Naive thymus-derived CD8-positive, alpha-beta T cell (primary cell): ENCODE results near the gene FOXN4. TPM values are rescaled to one million over a fixed set of nuclear protein-coding genes. Genes with fewer than 3 reads are reported as not detected.

Source experiments
- ATAC-seq, 2 donors: fragments of 150-1000 bp; cut with Tn5 transposase in 1 of 2; sonication (Bioruptor Pico), chemical (Tn5 transposase) in 1 of 2; 1 replicate in 1 of 2; 2 replicates in 1 of 2; pipeline ENCODE4 v1.10.0; 2021; ENCODE audit warnings: mild to moderate bottlenecking in 2 of 2, moderate library complexity in 2 of 2
- POLR2A ChIA-PET: fragments of 350-600 bp; sonication (Branson Sonifier 250); formaldehyde crosslinking; loops from one replicate; lab custom pipeline; 2021; ENCODE audit warnings: antibody characterized with exemption; lab: Charles Lee
- DNase-seq, 10 donors: peaks; one replicate each; pipeline versions ENCODE4 v3.0.0 to v3.0.0-alpha.2; 2020 to 2022
- H3K27ac Mint-ChIP-seq, 10 donors: one replicate each; pipeline ENCODE4 v1.8.0; 2020 to 2022; ENCODE audit warnings: mild to moderate bottlenecking in 10 of 10, mixed read lengths in 10 of 10, moderate library complexity in 4 of 10, inconsistent platforms in 1 of 10
- H3K27me3 Mint-ChIP-seq, 5 donors: one replicate each; pipeline ENCODE4 v1.8.0; 2021 to 2022; ENCODE audit warnings: mixed read lengths in 5 of 5
- H3K36me3 Mint-ChIP-seq, 3 donors: one replicate each; pipeline ENCODE4 v1.8.0; 2020 to 2022; ENCODE audit warnings: mixed read lengths in 3 of 3, mild to moderate bottlenecking in 2 of 3, inconsistent platforms in 1 of 3
- H3K4me1 Mint-ChIP-seq, 4 donors: one replicate each; pipeline ENCODE4 v1.8.0; 2021 to 2022; ENCODE audit warnings: mixed read lengths in 4 of 4
- H3K4me3 Mint-ChIP-seq, 10 donors: one replicate each; pipeline ENCODE4 v1.8.0; 2020 to 2022; ENCODE audit warnings: mild to moderate bottlenecking in 10 of 10, mixed read lengths in 10 of 10, moderate library complexity in 6 of 10, inconsistent platforms in 1 of 10
- H3K9me3 Mint-ChIP-seq, 9 donors: one replicate each; pipeline ENCODE4 v1.8.0; 2020 to 2022; ENCODE audit warnings: mixed read lengths in 9 of 9, mild to moderate bottlenecking in 3 of 9, inconsistent platforms in 1 of 9, moderate library complexity in 1 of 9
- polyA plus RNA-seq, 3 donors: library from polyadenylated mRNA; unstranded; fragments of 300-500 nt; fragmentation: Illumina TruSeq; gene quantifications; one replicate each; pipeline ENCODE4 v1.2.3, GENCODE V29; 2021
- total RNA-seq, 8 experiments: library from RNA in 2 of 8; stranded (reverse) in 2 of 8; gene quantifications; one replicate each; pipeline ENCODE4 v1.2.3 and lab custom pipeline; 2021 to 2026

The FOXN4 gene
- total and polyA plus RNA-seq, 5 experiments from 2014 or later = 0.29 TPM; not detected in 4

- H3K9me3 Mint-ChIP-seq = no peaks in the 10 kb centered on the region
- POLR2A ChIA-PET = no interaction called here
- H3K4me1 Mint-ChIP-seq = no peaks in the 10 kb centered on the region
- DNase-seq (no peak), ATAC-seq (no peak)
- peaks cover 19 to 59% (median 26%) of the 10 kb centered on the region in 5 donors for H3K27me3 Mint-ChIP-seq
- H3K27ac Mint-ChIP-seq = no peak overlapping the region
- no peak overlapping the region for H3K4me3 Mint-ChIP-seq
- H3K36me3 Mint-ChIP-seq = no peaks in the 10 kb centered on the region
These were observed 7.4 kb downstream of the FOXN4 start for GRCh38 chr12:109301643-109302168.

GRCh38 chr12:109299849-109300248, 9.2 kb downstream of the FOXN4 start:
- H3K27ac Mint-ChIP-seq = no peak overlapping the region
- no peaks in the 10 kb centered on the region for H3K9me3 Mint-ChIP-seq
- H3K27me3 Mint-ChIP-seq = peaks cover 10 to 62% (median 24%) of the 10 kb centered on the region in 5 donors
- no peaks in the 10 kb centered on the region for H3K4me1 Mint-ChIP-seq
- POLR2A ChIA-PET = no interaction called here
- no peak for ATAC-seq
- H3K36me3 Mint-ChIP-seq = no peaks in the 10 kb centered on the region
- DNase-seq = no peak
- no peak overlapping the region for H3K4me3 Mint-ChIP-seq

GRCh38 chr12:109296431-109296830, 12.7 kb downstream of the FOXN4 start:
- Mint-ChIP-seq H3K27ac (no peak overlapping the region), H3K27me3 (peaks cover 11 to 54% (median 24%) of the 10 kb centered on the region in 5 donors), H3K4me1 (peaks cover 0 to 1% (median 0%) of the 10 kb centered on the region in 4 donors), H3K36me3 (no peaks in the 10 kb centered on the region), H3K4me3 (no peak overlapping the region), H3K9me3 (no peaks in the 10 kb centered on the region)
- no peak for ATAC-seq
- POLR2A ChIA-PET = no interaction called here
- no peak for DNase-seq

- Mint-ChIP-seq H3K4me1 (peaks cover 0 to 1% (median 0%) of the 10 kb centered on the region in 4 donors), H3K27ac (no peak overlapping the region), H3K27me3 (peaks cover 11 to 53% (median 29%) of the 10 kb centered on the region in 5 donors), H3K4me3 (no peak overlapping the region), H3K9me3 (no peaks in the 10 kb centered on the region), H3K36me3 (no peaks in the 10 kb centered on the region)
- POLR2A ChIA-PET = no interaction called here
- no peak for ATAC-seq
- DNase-seq = no peak
These were observed 13.2 kb downstream of the FOXN4 start for GRCh38 chr12:109295764-109296425.

- H3K9me3 Mint-ChIP-seq = no peaks in the 10 kb centered on the region
- DNase-seq (no peak), ATAC-seq (no peak)
- no peak overlapping the region for H3K27ac Mint-ChIP-seq
- peaks cover 11 to 59% (median 34%) of the 10 kb centered on the region in 5 donors for H3K27me3 Mint-ChIP-seq
- peaks cover 0 to 1% (median 0%) of the 10 kb centered on the region in 4 donors for H3K4me1 Mint-ChIP-seq
- H3K4me3 Mint-ChIP-seq = no peak overlapping the region
- no peaks in the 10 kb centered on the region for H3K36me3 Mint-ChIP-seq
- POLR2A ChIA-PET = no interaction called here
These were observed 14.7 kb downstream of the FOXN4 start for GRCh38 chr12:109294286-109294796.

GRCh38 chr12:109293106-109293505, 16.0 kb downstream of the FOXN4 start:
- H3K9me3 Mint-ChIP-seq = no peaks in the 10 kb centered on the region
- no peak for DNase-seq
- H3K4me3 Mint-ChIP-seq = no peak overlapping the region
- H3K27me3 Mint-ChIP-seq = peaks cover 11 to 59% (median 34%) of the 10 kb centered on the region in 5 donors
- ATAC-seq = no peak
- POLR2A ChIA-PET = no interaction called here
- peaks cover 0 to 1% (median 0%) of the 10 kb centered on the region in 4 donors for H3K4me1 Mint-ChIP-seq
- no peaks in the 10 kb centered on the region for H3K36me3 Mint-ChIP-seq
- H3K27ac Mint-ChIP-seq = no peak overlapping the region

GRCh38 chr12:109292342-109292711, 16.8 kb downstream of the FOXN4 start:
- H3K36me3 Mint-ChIP-seq = no peaks in the 10 kb centered on the region
- POLR2A ChIA-PET = no interaction called here
- no peak for ATAC-seq
- H3K27me3 Mint-ChIP-seq = peaks cover 10 to 57% (median 38%) of the 10 kb centered on the region in 5 donors
- H3K27ac Mint-ChIP-seq = no peak overlapping the region
- no peaks in the 10 kb centered on the region for H3K9me3 Mint-ChIP-seq
- H3K4me3 Mint-ChIP-seq = peak overlapping the region in 1 of 10 donors; percentile 14
- DNase-seq = no peak
- H3K4me1 Mint-ChIP-seq = peaks cover 0 to 1% (median 0%) of the 10 kb centered on the region in 4 donors

- H3K4me1 Mint-ChIP-seq = peaks cover 0 to 1% (median 0%) of the 10 kb centered on the region in 4 donors
- H3K27me3 Mint-ChIP-seq = peaks cover 10 to 57% (median 40%) of the 10 kb centered on the region in 5 donors
- no peaks in the 10 kb centered on the region for H3K9me3 Mint-ChIP-seq
- H3K36me3 Mint-ChIP-seq = no peaks in the 10 kb centered on the region
- POLR2A ChIA-PET = no interaction called here
- ATAC-seq = peak in 1 of 2 donors; percentile 27
- DNase-seq = no peak
- H3K4me3 Mint-ChIP-seq = peak overlapping the region in 1 of 10 donors; percentile 14
- H3K27ac Mint-ChIP-seq = no peak overlapping the region
These were observed 17.4 kb downstream of the FOXN4 start for GRCh38 chr12:109291521-109292341.

GRCh38 chr12:109291117-109291516, 18.0 kb downstream of the FOXN4 start:
- peaks cover 0 to 1% (median 0%) of the 10 kb centered on the region in 4 donors for H3K4me1 Mint-ChIP-seq
- no peak overlapping the region for H3K27ac Mint-ChIP-seq
- no peaks in the 10 kb centered on the region for H3K9me3 Mint-ChIP-seq
- ATAC-seq (no peak), DNase-seq (no peak)
- POLR2A ChIA-PET = no interaction called here
- H3K36me3 Mint-ChIP-seq = no peaks in the 10 kb centered on the region
- no peak overlapping the region for H3K4me3 Mint-ChIP-seq
- peaks cover 10 to 53% (median 37%) of the 10 kb centered on the region in 5 donors for H3K27me3 Mint-ChIP-seq

GRCh38 chr12:109290061-109290460, 19.0 kb downstream of the FOXN4 start:
- no peak for ATAC-seq
- no peak overlapping the region for H3K4me3 Mint-ChIP-seq
- peaks cover 0 to 1% (median 0%) of the 10 kb centered on the region in 4 donors for H3K4me1 Mint-ChIP-seq
- H3K36me3 Mint-ChIP-seq = no peaks in the 10 kb centered on the region
- H3K27ac Mint-ChIP-seq = no peak overlapping the region
- peaks cover 10 to 46% (median 28%) of the 10 kb centered on the region in 5 donors for H3K27me3 Mint-ChIP-seq
- POLR2A ChIA-PET = no interaction called here
- no peaks in the 10 kb centered on the region for H3K9me3 Mint-ChIP-seq
- no peak for DNase-seq

GRCh38 chr12:109289551-109289950, 19.5 kb downstream of the FOXN4 start:
- peak overlapping the region in 1 of 10 donors; percentile 58 for H3K27ac Mint-ChIP-seq
- POLR2A ChIA-PET = no interaction called here
- no peak for DNase-seq
- H3K9me3 Mint-ChIP-seq = no peaks in the 10 kb centered on the region
- peaks cover 0 to 1% (median 0%) of the 10 kb centered on the region in 4 donors for H3K4me1 Mint-ChIP-seq
- no peak overlapping the region for H3K4me3 Mint-ChIP-seq
- H3K27me3 Mint-ChIP-seq = peaks cover 8 to 41% (median 23%) of the 10 kb centered on the region in 5 donors
- no peaks in the 10 kb centered on the region for H3K36me3 Mint-ChIP-seq
- ATAC-seq = no peak

- DNase-seq = no peak
- no peak for ATAC-seq
- no peak overlapping the region for H3K4me3 Mint-ChIP-seq
- peaks cover 0 to 1% (median 0%) of the 10 kb centered on the region in 4 donors for H3K4me1 Mint-ChIP-seq
- H3K27me3 Mint-ChIP-seq = peaks cover 6 to 38% (median 17%) of the 10 kb centered on the region in 5 donors
- no peaks in the 10 kb centered on the region for H3K9me3 Mint-ChIP-seq
- H3K36me3 Mint-ChIP-seq = no peaks in the 10 kb centered on the region
- POLR2A ChIA-PET = no interaction called here
- H3K27ac Mint-ChIP-seq = no peak overlapping the region
These were observed 20.1 kb downstream of the FOXN4 start for GRCh38 chr12:109289004-109289403.

- H3K4me3 Mint-ChIP-seq = no peak overlapping the region
These were observed 20.5 kb downstream of the FOXN4 start for GRCh38 chr12:109288571-109288970.

More at GRCh38 chr12:109288571-109288970, 20.5 kb downstream of the FOXN4 start:
- ATAC-seq = no peak
- no peaks in the 10 kb centered on the region for H3K36me3 Mint-ChIP-seq
- POLR2A ChIA-PET = no interaction called here
- H3K27ac Mint-ChIP-seq = peak overlapping the region in 1 of 10 donors; percentile 79
- H3K9me3 Mint-ChIP-seq = no peaks in the 10 kb centered on the region
- no peak for DNase-seq
- peaks cover 0 to 1% (median 0%) of the 10 kb centered on the region in 4 donors for H3K4me1 Mint-ChIP-seq
- peaks cover 4 to 34% (median 13%) of the 10 kb centered on the region in 5 donors for H3K27me3 Mint-ChIP-seq
